Glutamatergic neuron (in vitro differentiated cells): ENCODE results near the gene ALPK1. TPM values are rescaled to one million over a fixed set of nuclear protein-coding genes. Genes with fewer than 3 reads are reported as not detected.
"Not testable (repeated sequence)": the region's sequence is repeated elsewhere in the genome, so short reads cannot be mapped to it uniquely, and the experiment has no call there.

ENCODE experiments used
- DNase-seq: peaks from one replicate; pipeline ENCODE4 v3.0.0; 2022
- H3K27ac Mint-ChIP-seq: one replicate; pipeline ENCODE4 v1.8.0; 2020; ENCODE audit warnings: mild to moderate bottlenecking, mixed read lengths, inconsistent platforms; ENCODE audit not compliant: unreplicated experiment
- H3K27me3 Mint-ChIP-seq: one replicate; pipeline ENCODE4 v1.8.0; 2020; ENCODE audit warnings: mild to moderate bottlenecking, moderate library complexity, mixed read lengths, inconsistent platforms; ENCODE audit not compliant: unreplicated experiment
- H3K36me3 Mint-ChIP-seq: one replicate; pipeline ENCODE4 v1.8.0; 2020; ENCODE audit warnings: mild to moderate bottlenecking, mixed read lengths, inconsistent platforms; ENCODE audit not compliant: unreplicated experiment
- H3K4me1 Mint-ChIP-seq: one replicate; pipeline ENCODE4 v1.8.0; 2020; ENCODE audit warnings: mild to moderate bottlenecking, low read depth, mixed read lengths, inconsistent platforms; ENCODE audit not compliant: unreplicated experiment
- H3K4me3 Mint-ChIP-seq: one replicate; pipeline ENCODE4 v1.8.0; 2020; ENCODE audit warnings: mild to moderate bottlenecking, mixed read lengths, inconsistent platforms; ENCODE audit not compliant: unreplicated experiment
- H3K9me3 Mint-ChIP-seq: one replicate; pipeline ENCODE4 v1.8.0; 2020; ENCODE audit warnings: mild to moderate bottlenecking, moderate library complexity, mixed read lengths, inconsistent platforms; ENCODE audit not compliant: unreplicated experiment
- CTCF ChIP-seq: fragments of 200-600 bp; sonication (generic); IDR thresholded peaks from one replicate; pipeline ENCODE4 v1.5.0; 2021; ENCODE audit not compliant: partially characterized antibody, unreplicated experiment
- total RNA-seq: library from RNA; stranded (reverse); fragmentation: NEBNext Ultra II Directional; extraction: Animal tissue kit (Norgen Biotek cat#: 25700); gene quantifications from one replicate; pipeline ENCODE4 v1.2.1, GENCODE V29; 2021; ENCODE audit not compliant: unreplicated experiment

Gene ALPK1
- total RNA-seq, 1 donor from 2014 or later: 0.86 TPM

DNA sequence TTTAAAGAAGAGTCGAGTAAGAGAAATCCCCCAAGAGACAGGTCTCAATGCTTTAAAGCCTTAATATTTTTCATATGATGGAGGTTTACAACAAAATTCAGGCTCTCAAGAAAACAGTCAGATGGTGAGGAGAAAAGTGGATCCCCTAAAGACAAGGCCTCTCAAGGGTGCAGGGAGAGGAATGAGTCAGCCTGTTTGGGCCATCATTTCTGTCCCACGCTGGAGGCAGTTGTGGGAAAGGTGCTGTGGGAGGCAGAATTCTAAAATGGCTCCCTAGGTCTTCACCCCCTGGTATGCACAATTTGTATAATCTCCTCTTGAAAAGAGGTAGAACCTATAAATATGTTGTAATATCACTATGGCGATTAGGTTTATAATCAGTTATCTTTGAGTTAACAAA lies 6.8 kb upstream of the ALPK1 start:
- Mint-ChIP-seq H3K36me3 (no peaks in the 10 kb centered on the region), H3K27ac (no peak overlapping the region)

DNA sequence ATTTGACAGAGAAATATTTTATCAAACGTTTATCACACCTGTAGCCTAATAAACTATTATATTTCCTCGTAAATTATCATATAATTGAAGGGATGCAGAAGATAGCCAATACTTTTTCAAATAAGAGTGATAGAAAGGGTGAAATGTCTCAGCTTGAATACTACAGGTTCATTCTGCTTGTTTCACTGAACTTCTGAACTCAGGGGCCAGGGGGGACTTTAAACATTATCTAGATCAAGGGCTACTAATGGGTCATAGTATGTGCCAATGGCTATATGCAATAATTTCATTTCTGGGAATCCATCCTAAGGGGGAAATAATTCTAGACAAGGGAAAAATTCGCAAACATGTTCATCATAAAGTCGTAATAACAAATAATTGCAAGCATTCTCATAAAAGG lies 2.6 kb downstream of the ALPK1 start:
- Mint-ChIP-seq H3K4me1 (no peaks in the 10 kb centered on the region), H3K27ac (no peak overlapping the region)

More for the DNA sequence above, 6.8 kb upstream of the ALPK1 start:
- DNase-seq: no peak
- H3K27me3 Mint-ChIP-seq: peaks cover 1% of the 10 kb centered on the region
- H3K9me3 Mint-ChIP-seq: peaks cover 2% of the 10 kb centered on the region
- no peak for TF ChIP-seq CTCF
- no peak overlapping the region for H3K4me3 Mint-ChIP-seq
- no peaks in the 10 kb centered on the region for H3K4me1 Mint-ChIP-seq

DNA sequence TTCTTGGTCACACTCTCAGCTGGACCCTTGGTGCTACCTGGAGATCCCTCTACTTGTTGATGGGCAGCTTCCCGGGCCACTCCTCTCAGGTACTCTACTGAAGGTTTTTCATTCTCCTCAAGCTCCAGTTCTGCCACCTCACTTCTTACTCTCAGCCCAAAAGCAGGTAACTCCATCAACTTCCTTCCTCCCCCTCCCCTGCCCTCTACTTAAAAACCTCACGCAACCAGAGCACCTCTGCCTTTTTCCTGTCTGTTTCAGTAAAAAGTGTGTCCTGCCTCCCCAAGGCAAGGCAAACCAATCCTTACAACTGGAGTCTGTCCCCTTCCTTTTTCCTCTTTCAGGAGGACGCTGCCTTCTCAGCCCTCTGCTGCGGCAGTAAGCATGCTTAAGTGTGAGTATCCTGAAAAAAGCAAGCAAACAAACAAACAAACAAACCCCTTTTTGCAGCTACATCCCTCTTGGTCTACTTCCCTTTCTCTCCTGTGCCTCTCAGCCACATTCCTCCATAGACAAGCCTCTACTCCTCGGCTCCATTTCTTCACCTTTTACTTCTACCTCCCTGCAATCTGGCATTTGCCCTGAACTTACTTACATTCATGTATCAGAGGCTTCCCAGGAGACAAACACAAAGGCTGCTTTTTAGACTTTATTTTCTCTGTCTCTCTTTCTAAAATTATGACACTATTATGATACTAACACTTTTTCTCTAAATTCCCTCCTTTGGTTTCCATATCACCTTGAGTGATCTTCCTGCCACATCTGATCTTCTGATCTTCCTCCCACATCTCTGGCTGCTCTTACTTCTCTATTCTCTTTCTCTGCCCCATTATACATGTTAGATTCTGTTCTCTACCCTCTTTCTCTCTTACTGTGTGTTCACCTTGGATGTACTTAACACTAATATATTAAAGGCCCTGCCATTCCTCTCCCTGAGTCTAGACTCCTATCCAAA lies 5.4 kb downstream of the ALPK1 start:
- DNase-seq: no peak
- Mint-ChIP-seq H3K36me3 (no peaks in the 10 kb centered on the region), H3K9me3 (peaks cover 3% of the 10 kb centered on the region), H3K27me3 (peaks cover 3% of the 10 kb centered on the region), H3K4me1 (no peaks in the 10 kb centered on the region), H3K4me3 (no peak overlapping the region), H3K27ac (no peak overlapping the region)
- no peak for TF ChIP-seq CTCF

More for the DNA sequence above, 2.6 kb downstream of the ALPK1 start:
- H3K36me3 Mint-ChIP-seq: no peaks in the 10 kb centered on the region
- TF ChIP-seq CTCF: no peak
- H3K4me3 Mint-ChIP-seq: no peak overlapping the region
- H3K27me3 Mint-ChIP-seq: no peaks in the 10 kb centered on the region
- DNase-seq: no peak
- H3K9me3 Mint-ChIP-seq: no peaks in the 10 kb centered on the region

GRCh38 chr4:112305477-112305876 lies 8.3 kb downstream of the ALPK1 start:
- H3K9me3 Mint-ChIP-seq, H3K4me3 Mint-ChIP-seq, H3K36me3 Mint-ChIP-seq, DNase-seq, H3K27ac Mint-ChIP-seq, H3K4me1 Mint-ChIP-seq, H3K27me3 Mint-ChIP-seq: not testable (repeated sequence)

- H3K4me1 Mint-ChIP-seq, H3K27ac Mint-ChIP-seq, H3K27me3 Mint-ChIP-seq, H3K36me3 Mint-ChIP-seq, H3K9me3 Mint-ChIP-seq: not testable (repeated sequence)
- peak overlapping the region; percentile 48 for H3K4me3 Mint-ChIP-seq
- DNase-seq: peak; percentile 59
Observed at GRCh38 chr4:112309263-112309791, 12.2 kb downstream of the ALPK1 start.

- Mint-ChIP-seq H3K27ac (no peak overlapping the region), H3K9me3 (peaks cover 5% of the 10 kb centered on the region), H3K4me3 (peak overlapping the region; percentile 19), H3K27me3 (peaks cover 3% of the 10 kb centered on the region), H3K36me3 (no peaks in the 10 kb centered on the region), H3K4me1 (peaks cover 5% of the 10 kb centered on the region)
- no peak for TF ChIP-seq CTCF
- no peak for DNase-seq
Observed at GRCh38 chr4:112311516-112311915, 14.3 kb downstream of the ALPK1 start.
